ENCODE data around the gene SLC10A3. TPM values are rescaled to one million over a fixed set of nuclear protein-coding genes. Genes with fewer than 3 reads are reported as not detected.

SLC10A3 gene
- total and polyA plus RNA-seq, 2 of the 8 experiments (the other 6 are each of a cell fraction or from before 2014, with no cell fraction given) = 6.8 to 9.5 TPM

- no peak overlapping the region for H4K91ac ChIP-seq (replicated peaks; ENCODE audit: insufficient read length, low read length)
Observed at GRCh38 chrX:154466036-154466435, 24.4 kb downstream of the SLC10A3 start.

More at GRCh38 chrX:154466036-154466435, 24.4 kb downstream of the SLC10A3 start:
- Histone ChIP-seq H3K79me1 (ENCODE audit: low read depth, low read length) (no peaks in the 10 kb centered on the region), H3K56ac (replicated peaks; ENCODE audit: insufficient read length, low read depth, low read length) (no peak overlapping the region), H2BK12ac (ENCODE audit: low read depth, low read length) (no peak overlapping the region), H3K79me2 (ENCODE audit: control insufficient read depth in 1 of 2, insufficient read depth in 2 of 2, low read length in 2 of 2) (no peaks in the 10 kb centered on the region), H3K23me2 (ENCODE audit: low read depth, low read length) (no peaks in the 10 kb centered on the region), H2BK20ac (ENCODE audit: low read length) (no peak overlapping the region), H3K4me3 (ENCODE audit: extremely low read depth in 1 of 4, insufficient read depth in 2 of 4, low read depth in 3 of 4, low read length in 4 of 4) (no peak overlapping the region), H4K8ac (ENCODE audit: extremely low read depth, insufficient read depth, low read length) (no peak overlapping the region), H4K5ac (ENCODE audit: insufficient read length, low read depth, low read length) (no peak overlapping the region), H2AK5ac (ENCODE audit: low read depth, low read length) (no peak overlapping the region), H3K23ac (ENCODE audit: insufficient read length) (no peak overlapping the region), H2BK15ac (ENCODE audit: low read length) (no peak overlapping the region), H3K27me3 (replicated peaks in 1 of 4; ENCODE audit: control insufficient read depth in 3 of 4, extremely low read depth in 1 of 4, insufficient read depth in 3 of 4, low read length in 3 of 4) (no peaks in the 10 kb centered on the region), H2BK120ac (replicated peaks; ENCODE audit: low read depth, low read length) (no peak overlapping the region), H2AFZ (ENCODE audit: low read length) (no peak overlapping the region), H3K4me2 (ENCODE audit: insufficient read depth in 1 of 2, low read depth in 2 of 2, low read length in 2 of 2) (no peak overlapping the region), H3K27ac (ENCODE audit: low read depth, low read length) (no peak overlapping the region), H3K4me1 (replicated peaks in 1 of 4; ENCODE audit: control insufficient read depth in 3 of 4, insufficient read depth in 4 of 4, low read length in 3 of 4) (no peaks in the 10 kb centered on the region), H2BK5ac (ENCODE audit: low read depth, low read length) (no peak overlapping the region), H3K36me3 (ENCODE audit: control insufficient read depth in 2 of 4, insufficient read depth in 4 of 4, low read length in 3 of 4) (peaks cover 0 to 31% (median 7%) of the 10 kb centered on the region in 4 experiments; a peak in 6 of 8 replicates), H3K4ac (replicated peaks; ENCODE audit: insufficient read length, low read depth, low read length) (no peak overlapping the region), H3K9ac (replicated peaks in 1 of 4; ENCODE audit: extremely low read depth in 1 of 4, low read depth in 3 of 4, low read length in 3 of 4) (no peak overlapping the region), H3K9me3 (ENCODE audit: insufficient read depth in 2 of 2, low read depth in 1 of 2, low read length in 1 of 2) (no peaks in the 10 kb centered on the region), H3K18ac (ENCODE audit: extremely low read depth, low read length) (no peak overlapping the region), H3K14ac (ENCODE audit: insufficient read length) (no peak overlapping the region), H4K20me1 (replicated peaks in 1 of 2; ENCODE audit: control insufficient read depth in 1 of 2, insufficient read depth in 2 of 2, low read length in 2 of 2) (no peaks in the 10 kb centered on the region)
- 91% methylated on average over 13 of the region's 32 CpGs; no CpG with 5 or more reads in 1 of the 2 experiments for WGBS, 2 experiments (ENCODE audit: extremely low coverage in 1 of 2, insufficient coverage in 1 of 2, insufficient read length in 1 of 2, insufficient replicate concordance in 2 of 2, low coverage in 1 of 2, low lambda C conversion rate in 2 of 2, missing lambda C conversion rate in 1 of 2)
- CTCF ChIA-PET (ENCODE audit: partially characterized antibody) = interaction anchor here (1.0 kb wide), 2 partner anchors 20 to 66 kb away, joined by 3 read pairs; no protein-coding TSS in a partner anchor
- TF ChIP-seq SIRT6 (IDR thresholded peaks at IDR 0.05; ENCODE audit: low read length) (no peak), ASH2L (IDR thresholded peaks at IDR 0.05; ENCODE audit: low read length) (no peak), GTF2F1 (IDR thresholded peaks at IDR 0.05; ENCODE audit: borderline replicate concordance, low read depth, low read length) (no peak), SP2 (IDR thresholded peaks at IDR 0.05; ENCODE audit: low read length) (no peak), KDM5A (IDR thresholded peaks at IDR 0.05; ENCODE audit: low read length) (no peak), SRF (IDR thresholded peaks at IDR 0.05; ENCODE audit: low read depth, low read length) (no peak), RFX5 (IDR thresholded peaks at IDR 0.05; ENCODE audit: borderline replicate concordance, low read depth, low read length) (no peak), KDM4A (IDR thresholded peaks at IDR 0.05; ENCODE audit: low read depth, low read length, severe bottlenecking) (no peak), CTCF (IDR thresholded peaks at IDR 0.05; ENCODE audit: control extremely low read depth in 1 of 3, insufficient read depth in 1 of 3, low read depth in 1 of 3, low read length in 3 of 3) (no peak), TEAD4 (IDR thresholded peaks at IDR 0.05; ENCODE audit: low read depth, low read length) (no peak)
- POLR2A ChIA-PET (ENCODE audit: partially characterized antibody) = interaction anchor here (1.0 to 1.3 kb wide), 2 partner anchors 41 to 101 kb away, joined by 3 read pairs; no protein-coding TSS in a partner anchor
- FAIRE-seq (no peak), DNase-seq (ENCODE audit: low read depth in 1 of 2, low spot score in 2 of 2) (no peak)

All from H1 (cell line).